Activated CD4-positive, CD25-positive, alpha-beta regulatory T cell treated with anti-CD3 and anti-CD28 coated beads, Interleukin-2, amount 50 U/mL, for 16 hours (primary cell): ENCODE results near the gene CFAP61.

ENCODE experiments used
- DNase-seq: peaks from one replicate; pipeline ENCODE4 v3.0.0-alpha.2; 2020; ENCODE audit warnings: low read depth, low spot score

CFAP61 gene

GRCh38 chr20:20363799-20364592 lies 311.7 kb downstream of the CFAP61 start:
- no peak for DNase-seq

- DNase-seq, result no peak
Observed at GRCh38 chr20:20364593-20365479, 312.5 kb downstream of the CFAP61 start.

- DNase-seq, result no peak
Observed at GRCh38 chr20:20365480-20366161, 313.3 kb downstream of the CFAP61 start.

- DNase-seq, result no peak
Observed at GRCh38 chr20:20366551-20366875, 314.2 kb downstream of the CFAP61 start.

GRCh38 chr20:20366876-20367574 lies 314.7 kb downstream of the CFAP61 start:
- no peak for DNase-seq

GRCh38 chr20:20367575-20368417 lies 315.5 kb downstream of the CFAP61 start, which contains the start of gene INSM1:
Gene INSM1 (plus strand): TSS chr20:20368104. CDS start chr20:20368268, 164 bp downstream.
- DNase-seq, result no peak

GRCh38 chr20:20368418-20369249 lies 316.3 kb downstream of the CFAP61 start:
- DNase-seq, result no peak

GRCh38 chr20:20369250-20370093 lies 317.1 kb downstream of the CFAP61 start:
- no peak for DNase-seq

GRCh38 chr20:20370094-20370575 lies 317.8 kb downstream of the CFAP61 start:
- no peak for DNase-seq

- no peak for DNase-seq
Observed at GRCh38 chr20:20371083-20371482, 318.8 kb downstream of the CFAP61 start.

GRCh38 chr20:20371681-20372080 lies 319.3 kb downstream of the CFAP61 start:
- no peak for DNase-seq

- DNase-seq, result no peak
Observed at GRCh38 chr20:20373091-20373571, 320.8 kb downstream of the CFAP61 start.

- no peak for DNase-seq
Observed at GRCh38 chr20:20375862-20376261, 323.5 kb downstream of the CFAP61 start.

- DNase-seq, result no peak
Observed at GRCh38 chr20:20386192-20386591, 333.9 kb downstream of the CFAP61 start.

- DNase-seq, result no peak
Observed at GRCh38 chr20:20390393-20390792, 338.1 kb downstream of the CFAP61 start.

GRCh38 chr20:20391115-20391514 lies 338.8 kb downstream of the CFAP61 start:
- no peak for DNase-seq

GRCh38 chr20:20391766-20392165 lies 339.4 kb downstream of the CFAP61 start:
- no peak for DNase-seq
